ENCODE data around the gene IGSF9.

Gene IGSF9

DNA sequence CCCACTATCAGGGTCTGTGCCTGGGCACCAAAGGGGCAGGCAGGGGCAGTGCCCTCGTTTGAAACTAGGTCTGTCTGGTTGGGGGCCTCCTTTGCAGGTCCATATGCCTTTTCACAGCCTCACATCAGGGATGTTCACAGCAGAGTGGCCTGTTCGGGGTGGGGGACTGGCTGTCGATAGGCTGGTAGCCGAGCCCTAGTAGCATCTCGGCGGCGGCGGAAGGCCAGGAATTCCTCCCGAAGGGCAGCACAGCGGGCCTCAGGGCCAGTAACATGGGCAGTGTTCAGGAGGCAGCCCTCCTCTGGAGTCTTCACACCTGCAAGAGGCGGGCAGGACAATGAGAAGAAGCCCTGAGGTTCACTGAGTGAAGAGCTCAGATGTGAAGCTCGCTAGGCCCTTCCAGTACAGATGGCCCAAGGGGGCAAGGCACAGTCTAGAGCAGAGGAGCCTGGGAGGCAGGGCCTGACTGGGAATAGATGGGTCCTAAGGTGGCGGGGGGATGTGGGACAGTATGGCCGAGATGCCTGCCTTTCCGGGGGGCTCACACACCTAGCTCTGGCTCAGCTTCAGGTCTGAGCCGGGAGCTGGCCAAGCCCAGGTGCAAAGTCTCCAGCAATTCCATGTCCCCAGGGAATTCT lies 18.1 kb downstream of the IGSF9 start:
- Mint-ChIP-seq H3K4me3 (no peak overlapping the region), H3K27me3 (ENCODE audit: low read depth) (peaks cover 4% of the 10 kb centered on the region), H3K4me1 (ENCODE audit: low read depth) (peaks cover 28% of the 10 kb centered on the region), H3K9me3 (no peaks in the 10 kb centered on the region), H3K36me3 (ENCODE audit: low read depth) (peaks cover 5% of the 10 kb centered on the region), H3K27ac (no peak overlapping the region)

DNA sequence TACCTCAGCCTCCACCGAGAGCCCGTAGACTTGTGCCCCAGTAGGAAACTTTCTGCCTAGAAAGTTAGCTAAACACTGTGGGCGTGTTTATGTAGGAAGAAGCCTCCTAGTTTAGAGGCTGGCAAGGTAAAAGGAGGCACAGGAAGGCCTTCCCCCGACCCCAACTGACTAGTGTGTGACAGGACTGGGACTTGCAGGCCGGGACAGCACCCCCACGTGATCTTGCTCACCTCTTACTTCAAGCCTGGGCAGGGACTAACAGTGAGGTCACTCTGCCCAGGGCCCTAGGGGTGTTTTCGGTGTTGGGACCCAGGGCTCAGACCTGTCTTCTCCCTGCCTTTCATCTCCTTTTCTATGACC lies 19.7 kb downstream of the IGSF9 start:
- H3K4me1 Mint-ChIP-seq (ENCODE audit: low read depth) = peaks cover 43% of the 10 kb centered on the region
- H3K27ac Mint-ChIP-seq = peak overlapping the region; percentile 97
- peaks cover 13% of the 10 kb centered on the region for H3K36me3 Mint-ChIP-seq (ENCODE audit: low read depth)
- peaks cover 4% of the 10 kb centered on the region for H3K27me3 Mint-ChIP-seq (ENCODE audit: low read depth)
- no peaks in the 10 kb centered on the region for H3K9me3 Mint-ChIP-seq
- peak overlapping the region; percentile 94 for H3K4me3 Mint-ChIP-seq

DNA sequence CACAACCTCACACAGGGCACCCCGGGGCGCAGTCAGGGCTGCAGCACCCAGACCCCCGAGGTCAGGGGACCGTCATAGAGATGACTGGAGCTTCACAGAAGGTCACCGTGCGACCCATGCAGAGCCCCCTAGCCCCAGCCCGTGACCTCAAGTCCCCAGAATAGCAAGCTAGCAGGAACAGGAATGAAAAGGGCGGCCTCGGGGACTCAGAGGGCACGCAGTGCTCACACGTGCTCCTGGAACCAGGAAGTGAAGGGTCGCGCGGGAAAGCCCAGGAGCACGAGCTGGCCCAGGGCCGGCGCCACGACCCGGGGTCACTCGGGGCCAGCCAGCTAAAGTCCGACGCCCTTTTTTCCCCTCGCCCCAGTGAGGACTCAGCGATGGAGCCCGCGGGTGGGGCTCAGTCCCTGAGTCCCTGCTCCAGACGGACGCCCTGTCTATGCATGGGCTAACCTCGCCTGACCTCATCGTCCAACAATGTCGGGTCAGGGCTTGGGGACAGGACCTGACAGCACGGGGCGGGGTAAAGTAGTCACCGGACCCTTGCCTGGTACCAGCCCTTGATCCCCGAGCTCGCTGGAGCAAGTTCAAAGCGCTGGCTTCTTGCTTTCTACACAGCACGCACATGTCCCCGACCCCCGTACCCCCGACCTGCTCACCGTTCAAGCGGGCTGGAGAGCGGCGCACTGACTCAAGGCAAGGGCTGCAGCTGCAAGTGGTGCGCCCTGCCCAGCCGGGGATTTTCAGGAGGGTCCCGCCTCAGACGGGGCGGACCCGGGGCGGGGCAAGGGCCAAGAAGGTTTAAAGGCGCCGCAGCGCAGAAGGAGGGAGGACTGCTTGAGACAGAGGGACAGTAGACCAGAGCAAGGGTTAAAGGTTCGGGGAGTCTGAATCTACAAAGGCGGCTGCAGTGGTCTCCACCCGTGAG lies 20.4 kb downstream of the IGSF9 start, which contains the start of gene TAGLN2:
TAGLN2 (minus strand) TSS at position 717 of the 928 bp plus-strand sequence. CDS start 4,998 bp downstream, outside the sequence.
- Mint-ChIP-seq H3K4me1 (ENCODE audit: low read depth) (peaks cover 48% of the 10 kb centered on the region), H3K9me3 (no peaks in the 10 kb centered on the region), H3K27ac (peak within 1 kb of the TSS; percentile 98), H3K36me3 (ENCODE audit: low read depth) (peaks cover 17% of the 10 kb centered on the region), H3K4me3 (peak within 1 kb of the TSS; percentile 94), H3K27me3 (ENCODE audit: low read depth) (peaks cover 4% of the 10 kb centered on the region)

GRCh38 chr1:159924025-159924790 lies 21.2 kb downstream of the IGSF9 start:
- Mint-ChIP-seq H3K27ac (peak overlapping the region; percentile 98), H3K4me1 (ENCODE audit: low read depth) (peaks cover 54% of the 10 kb centered on the region), H3K27me3 (ENCODE audit: low read depth) (peaks cover 4% of the 10 kb centered on the region), H3K36me3 (ENCODE audit: low read depth) (peaks cover 25% of the 10 kb centered on the region), H3K9me3 (no peaks in the 10 kb centered on the region), H3K4me3 (peak overlapping the region; percentile 94)

- H3K4me3 Mint-ChIP-seq = peak overlapping the region; percentile 94
- H3K27me3 Mint-ChIP-seq (ENCODE audit: low read depth) = no peaks in the 10 kb centered on the region
- H3K9me3 Mint-ChIP-seq = no peaks in the 10 kb centered on the region
- peaks cover 55% of the 10 kb centered on the region for H3K4me1 Mint-ChIP-seq (ENCODE audit: low read depth)
- peak overlapping the region; percentile 98 for H3K27ac Mint-ChIP-seq
- H3K36me3 Mint-ChIP-seq (ENCODE audit: low read depth) = peaks cover 30% of the 10 kb centered on the region
Measured at GRCh38 chr1:159923203-159924024, 22.0 kb downstream of the IGSF9 start.

GRCh38 chr1:159922511-159923202 lies 22.8 kb downstream of the IGSF9 start:
- Mint-ChIP-seq H3K9me3 (no peaks in the 10 kb centered on the region), H3K36me3 (ENCODE audit: low read depth) (peaks cover 38% of the 10 kb centered on the region), H3K27ac (peak overlapping the region; percentile 98), H3K4me3 (peak overlapping the region; percentile 94), H3K4me1 (ENCODE audit: low read depth) (peaks cover 62% of the 10 kb centered on the region), H3K27me3 (ENCODE audit: low read depth) (no peaks in the 10 kb centered on the region)

GRCh38 chr1:159921700-159922504 lies 23.5 kb downstream of the IGSF9 start:
- H3K27me3 Mint-ChIP-seq (ENCODE audit: low read depth) = no peaks in the 10 kb centered on the region
- peak overlapping the region; percentile 94 for H3K4me3 Mint-ChIP-seq

GRCh38 chr1:159921251-159921650 lies 24.2 kb downstream of the IGSF9 start:
- peak overlapping the region; percentile 98 for H3K27ac Mint-ChIP-seq
- H3K9me3 Mint-ChIP-seq = no peaks in the 10 kb centered on the region
- peak overlapping the region; percentile 94 for H3K4me3 Mint-ChIP-seq
- H3K36me3 Mint-ChIP-seq (ENCODE audit: low read depth) = peaks cover 47% of the 10 kb centered on the region
- no peaks in the 10 kb centered on the region for H3K27me3 Mint-ChIP-seq (ENCODE audit: low read depth)
- H3K4me1 Mint-ChIP-seq (ENCODE audit: low read depth) = peaks cover 60% of the 10 kb centered on the region

More at GRCh38 chr1:159921700-159922504, 23.5 kb downstream of the IGSF9 start:
- peaks cover 64% of the 10 kb centered on the region for H3K4me1 Mint-ChIP-seq (ENCODE audit: low read depth)
- H3K36me3 Mint-ChIP-seq (ENCODE audit: low read depth) = peaks cover 41% of the 10 kb centered on the region
- H3K9me3 Mint-ChIP-seq = no peaks in the 10 kb centered on the region
- H3K27ac Mint-ChIP-seq = peak overlapping the region; percentile 98

DNA sequence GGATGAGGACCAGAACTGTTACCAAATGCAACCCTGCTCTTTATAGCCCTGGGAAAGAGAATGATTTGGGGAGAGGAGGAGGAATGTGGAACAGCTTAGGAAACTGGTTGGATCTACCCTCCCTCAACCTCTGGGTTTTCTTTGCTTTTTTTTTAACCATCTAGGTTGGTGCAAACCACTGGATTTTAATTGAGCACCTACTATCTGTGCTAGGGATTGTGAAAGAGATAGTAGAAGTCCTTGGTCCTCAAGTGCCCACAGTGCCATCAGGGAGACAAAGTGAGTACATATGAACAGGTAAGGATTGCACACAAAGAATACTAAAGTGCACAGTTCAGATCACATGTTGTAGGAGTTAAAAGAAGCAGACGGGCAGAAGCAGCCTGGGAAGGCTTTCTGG lies 24.8 kb downstream of the IGSF9 start:
- peaks cover 54% of the 10 kb centered on the region for H3K4me1 Mint-ChIP-seq (ENCODE audit: low read depth)
- H3K4me3 Mint-ChIP-seq = peak overlapping the region; percentile 94
- peak overlapping the region; percentile 98 for H3K27ac Mint-ChIP-seq
- H3K9me3 Mint-ChIP-seq = no peaks in the 10 kb centered on the region
- peaks cover 49% of the 10 kb centered on the region for H3K36me3 Mint-ChIP-seq (ENCODE audit: low read depth)
- H3K27me3 Mint-ChIP-seq (ENCODE audit: low read depth) = no peaks in the 10 kb centered on the region

GRCh38 chr1:159920202-159920601 lies 25.2 kb downstream of the IGSF9 start:
- Mint-ChIP-seq H3K9me3 (no peaks in the 10 kb centered on the region), H3K36me3 (ENCODE audit: low read depth) (peaks cover 48% of the 10 kb centered on the region), H3K27me3 (ENCODE audit: low read depth) (no peaks in the 10 kb centered on the region), H3K4me3 (no peak overlapping the region), H3K27ac (peak overlapping the region; percentile 98), H3K4me1 (ENCODE audit: low read depth) (peaks cover 50% of the 10 kb centered on the region)

- no peak overlapping the region for H3K4me3 Mint-ChIP-seq
- H3K27me3 Mint-ChIP-seq (ENCODE audit: low read depth) = no peaks in the 10 kb centered on the region
- peaks cover 53% of the 10 kb centered on the region for H3K4me1 Mint-ChIP-seq (ENCODE audit: low read depth)
- H3K9me3 Mint-ChIP-seq = no peaks in the 10 kb centered on the region
- peaks cover 51% of the 10 kb centered on the region for H3K36me3 Mint-ChIP-seq (ENCODE audit: low read depth)
- H3K27ac Mint-ChIP-seq = peak overlapping the region; percentile 33
Measured at GRCh38 chr1:159919236-159919865, 26.1 kb downstream of the IGSF9 start.

Measured in T-helper 1 cell treated with Interleukin-12 subunit alpha and Interleukin-12 subunit beta and Interleukin-4 antibody, amounts not matched to agents 30 μg/mL and 1 μg/mL, for 36 hours (primary cell).